ENCODE data around the gene HS6ST1.

HS6ST1 gene

GRCh38 chr2:128348701-128349100, 30.0 kb upstream of the HS6ST1 start:
- no peak for DNase-seq (ENCODE audit: insufficient read length, low spot score)
- no peak for FAIRE-seq

GRCh38 chr2:128347701-128348539, 29.3 kb upstream of the HS6ST1 start:
- peak; percentile 76 for FAIRE-seq
- DNase-seq (ENCODE audit: insufficient read length, low spot score) = peak; percentile 76

GRCh38 chr2:128347171-128347558, 28.5 kb upstream of the HS6ST1 start:
- DNase-seq (ENCODE audit: insufficient read length, low spot score) (no peak), FAIRE-seq (no peak)

GRCh38 chr2:128346291-128347170, 27.9 kb upstream of the HS6ST1 start:
- DNase-seq (ENCODE audit: insufficient read length, low spot score) = no peak
- no peak for FAIRE-seq

DNA sequence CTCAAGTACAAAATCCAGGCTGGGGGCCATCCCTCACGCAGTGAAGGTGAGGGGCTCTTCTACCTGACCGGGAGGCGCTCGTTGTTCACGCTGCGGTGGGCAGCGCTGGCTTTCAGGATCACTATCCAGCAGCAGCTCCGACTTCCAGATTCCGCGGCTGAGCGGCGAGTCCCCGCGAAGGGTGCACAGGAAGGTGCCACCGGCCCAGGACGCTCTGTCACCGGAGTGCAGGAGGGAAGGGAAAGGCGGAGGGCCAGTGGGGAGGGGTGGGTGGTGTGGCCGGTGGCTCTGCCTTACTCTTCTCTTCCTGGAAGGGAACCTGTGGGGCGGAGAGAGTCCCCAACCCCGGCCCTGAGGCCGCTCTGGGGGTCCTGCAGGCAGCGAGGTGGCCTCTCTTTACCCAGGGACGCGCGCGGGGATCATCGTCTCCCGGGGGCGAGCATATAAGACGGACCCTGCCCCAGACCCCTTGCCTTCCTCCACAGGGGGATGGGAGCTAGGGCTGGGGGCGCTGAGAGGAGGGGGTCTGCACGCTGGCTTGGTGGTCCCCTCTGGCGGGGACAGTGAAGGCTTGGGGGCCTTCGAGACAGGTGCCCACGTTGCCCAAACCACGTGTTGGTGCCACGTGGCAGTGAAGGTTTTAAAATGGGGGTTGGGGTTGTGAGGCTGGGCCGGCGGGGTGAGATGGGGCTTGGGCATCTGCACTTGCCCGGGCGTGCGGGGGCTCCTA, 26.9 kb upstream of the HS6ST1 start:
- no peak for FAIRE-seq
- DNase-seq (ENCODE audit: insufficient read length, low spot score) = no peak

DNA sequence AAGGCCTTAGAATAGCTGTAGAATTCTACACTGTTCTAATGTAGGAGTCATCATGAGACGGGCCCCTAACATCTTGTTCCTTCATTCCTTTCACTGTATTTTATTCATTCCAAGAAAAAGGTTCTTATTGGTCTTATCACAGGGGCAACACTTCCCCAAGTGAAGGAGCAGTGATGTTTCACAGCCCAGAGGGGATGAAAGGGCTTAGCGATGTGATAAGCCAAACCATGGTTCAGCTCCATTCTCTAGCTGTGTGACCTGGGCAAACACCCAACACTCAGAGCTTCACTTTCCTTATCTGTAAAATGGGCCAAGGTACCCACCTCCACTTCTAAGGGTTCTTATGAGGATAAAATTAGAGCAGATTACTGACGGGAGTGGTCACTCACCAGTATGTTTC, 25.4 kb upstream of the HS6ST1 start:
- DNase-seq (ENCODE audit: insufficient read length, low spot score) (no peak), FAIRE-seq (no peak)

GRCh38 chr2:128343459-128343858, 24.8 kb upstream of the HS6ST1 start:
- DNase-seq (ENCODE audit: insufficient read length, low spot score) (no peak), FAIRE-seq (no peak)

DNA sequence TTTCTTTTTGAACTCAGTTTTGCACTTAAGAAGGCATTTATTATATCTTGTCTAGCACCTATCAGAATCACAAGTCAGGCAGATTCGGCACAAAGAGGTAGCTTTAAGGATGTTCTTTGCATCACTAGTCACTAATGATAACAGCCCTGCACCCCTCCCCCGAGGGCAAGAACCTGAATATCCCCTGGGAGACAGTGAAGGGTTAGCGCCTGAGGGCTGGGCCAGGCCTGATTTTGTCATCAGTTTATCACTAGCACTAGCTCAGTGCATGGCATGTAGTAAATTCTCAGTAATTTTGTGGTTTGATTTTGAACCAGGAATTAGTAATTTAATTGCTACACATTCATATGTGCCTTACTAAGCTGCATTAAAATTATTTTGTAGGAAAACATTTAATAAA, 23.9 kb upstream of the HS6ST1 start:
- FAIRE-seq (no peak), DNase-seq (ENCODE audit: insufficient read length, low spot score) (no peak)

GRCh38 chr2:128341621-128342020, 23.0 kb upstream of the HS6ST1 start:
- FAIRE-seq = no peak
- no peak for DNase-seq (ENCODE audit: insufficient read length, low spot score)

DNA sequence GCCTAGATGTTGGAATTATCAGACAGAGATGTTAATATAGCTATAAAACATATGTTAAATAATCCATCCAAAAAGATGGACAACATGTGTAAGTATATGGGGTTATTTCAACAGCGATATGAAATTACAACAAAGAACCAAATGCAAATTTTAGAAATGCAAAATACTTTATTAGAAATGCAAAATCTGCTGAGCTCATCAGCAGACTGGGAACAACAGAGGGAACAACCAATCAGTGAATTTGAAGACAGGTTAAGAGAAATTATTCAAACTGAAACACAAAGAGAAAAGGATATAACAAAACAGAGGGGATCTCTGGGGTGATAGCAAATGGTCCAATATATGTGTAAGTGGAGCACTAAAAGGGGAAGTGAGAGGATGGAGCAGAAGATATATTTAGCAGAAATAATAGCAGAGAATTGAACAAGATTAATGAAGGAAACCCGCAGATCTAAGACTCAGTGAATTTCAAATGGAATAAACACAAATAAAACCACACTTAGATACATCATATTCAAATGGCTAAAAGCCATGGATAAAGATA, 13.5 kb upstream of the HS6ST1 start:
- no peak for DNase-seq (ENCODE audit: insufficient read length, low spot score)
- no peak for FAIRE-seq

GRCh38 chr2:128330583-128330982, 11.9 kb upstream of the HS6ST1 start:
- no peak for FAIRE-seq
- no peak for DNase-seq (ENCODE audit: insufficient read length, low spot score)

- FAIRE-seq = no peak
- DNase-seq (ENCODE audit: insufficient read length, low spot score) = no peak
Observed at GRCh38 chr2:128329607-128330006, 10.9 kb upstream of the HS6ST1 start.

DNA sequence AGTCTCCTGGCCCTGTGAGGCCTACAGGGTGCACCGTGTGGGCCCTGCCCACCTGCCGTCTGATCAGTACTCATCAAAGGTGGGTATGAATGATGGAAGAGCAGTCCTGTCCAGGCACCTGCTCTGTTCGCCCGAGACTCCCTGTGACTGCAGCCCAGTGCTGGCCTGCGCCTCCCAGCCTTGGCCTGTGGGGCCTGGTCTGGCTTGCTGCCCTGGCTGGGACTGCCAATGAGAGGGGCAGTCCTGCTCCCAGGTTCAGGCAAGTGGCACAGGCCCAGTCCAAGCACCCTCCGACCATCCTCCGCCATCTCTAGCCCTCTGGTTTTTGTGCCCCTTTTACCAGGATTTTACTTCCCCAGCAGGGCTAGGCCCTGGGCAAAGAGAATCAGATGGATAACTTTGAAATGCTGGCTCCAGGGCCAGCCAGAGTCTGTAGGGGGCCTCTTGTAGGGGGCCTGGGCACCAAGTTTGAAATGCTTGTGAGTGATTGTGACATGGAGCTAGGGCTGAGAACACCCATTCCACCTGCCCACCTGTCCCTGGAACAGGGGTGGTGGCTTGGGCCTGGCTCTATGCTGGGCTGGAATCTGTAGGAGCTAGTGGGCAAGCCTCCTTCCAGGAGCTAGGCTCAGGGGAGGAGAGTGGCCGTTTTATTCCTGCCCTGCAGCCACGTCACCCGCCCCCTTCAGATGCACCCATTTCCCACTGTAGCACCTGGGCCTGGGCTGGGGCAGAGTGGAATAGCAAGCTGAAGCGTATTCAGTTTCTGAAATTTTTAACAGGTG, 8.7 kb upstream of the HS6ST1 start:
- FAIRE-seq (no peak), DNase-seq (ENCODE audit: insufficient read length, low spot score) (no peak)

DNA sequence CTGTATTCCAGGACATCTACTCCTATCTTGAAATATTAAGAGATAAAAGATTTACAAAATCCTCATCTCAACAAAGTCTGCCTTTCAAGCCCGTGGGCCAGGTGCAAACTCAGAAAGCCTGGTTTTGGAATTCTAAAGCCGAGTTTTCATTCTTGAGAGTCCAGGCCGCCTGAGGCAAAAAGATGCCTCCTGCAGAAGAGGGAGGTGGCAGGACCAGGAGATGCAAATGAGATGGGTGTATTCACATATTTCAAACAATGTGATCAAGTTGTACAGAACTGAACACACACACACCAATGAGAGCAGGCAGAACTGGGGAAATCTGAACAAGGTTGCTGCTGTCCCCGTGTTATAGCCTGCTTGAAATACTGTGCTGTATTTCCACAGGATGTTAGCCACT, 7.7 kb upstream of the HS6ST1 start:
- FAIRE-seq = no peak

GRCh38 chr2:128325611-128326181, 7.0 kb upstream of the HS6ST1 start:
- no peak for FAIRE-seq

More for the DNA sequence above, 7.7 kb upstream of the HS6ST1 start:
- DNase-seq (ENCODE audit: insufficient read length, low spot score) = no peak

GRCh38 chr2:128324897-128325410, 6.3 kb upstream of the HS6ST1 start:
- no peak for DNase-seq (ENCODE audit: insufficient read length, low spot score)
- FAIRE-seq = no peak

More at GRCh38 chr2:128325611-128326181, 7.0 kb upstream of the HS6ST1 start:
- DNase-seq (ENCODE audit: insufficient read length, low spot score) = no peak

DNA sequence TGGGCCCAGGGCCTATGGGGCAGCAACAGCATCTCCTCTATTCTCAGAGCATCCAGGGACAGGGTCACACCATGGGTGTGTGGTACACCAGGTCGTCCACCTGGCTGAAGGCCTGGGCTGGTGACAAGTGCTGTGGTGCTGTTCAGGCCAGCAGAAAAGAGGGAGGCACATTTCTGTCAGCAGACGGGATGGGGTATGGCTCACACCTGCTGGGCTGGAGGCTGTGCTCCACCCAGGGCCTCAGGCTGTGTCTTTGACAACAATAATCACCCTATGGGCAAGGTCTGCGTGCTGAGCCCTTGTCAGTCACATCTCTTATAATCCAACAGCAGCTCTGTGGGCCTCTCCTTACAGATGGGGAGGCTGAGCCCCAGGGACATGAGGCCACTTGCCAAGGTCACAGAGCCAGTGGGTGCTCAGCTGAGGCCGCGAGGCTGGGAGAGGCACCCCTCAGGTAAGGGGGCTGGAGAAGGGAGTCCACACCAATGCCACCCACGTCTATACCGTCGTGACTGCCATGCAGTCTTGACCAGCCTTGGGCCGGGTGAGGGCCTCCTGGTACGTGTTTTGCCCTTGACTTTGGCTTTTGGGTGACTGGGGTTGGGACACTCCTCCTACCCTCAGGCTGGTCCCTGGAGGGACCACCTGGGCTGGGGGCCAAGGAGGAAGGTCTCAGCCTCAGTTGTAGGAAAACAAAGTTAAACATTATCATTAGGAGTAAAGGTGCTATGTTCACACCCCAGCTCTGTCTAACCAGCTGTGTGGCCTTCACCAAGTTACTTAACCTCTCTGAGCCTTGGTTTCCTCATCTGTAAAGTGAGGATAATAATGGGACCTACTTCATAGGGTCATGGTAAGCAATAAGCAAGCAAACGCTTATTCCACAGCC, 5.6 kb upstream of the HS6ST1 start:
- no peak for FAIRE-seq
- no peak for DNase-seq (ENCODE audit: insufficient read length, low spot score)

DNA sequence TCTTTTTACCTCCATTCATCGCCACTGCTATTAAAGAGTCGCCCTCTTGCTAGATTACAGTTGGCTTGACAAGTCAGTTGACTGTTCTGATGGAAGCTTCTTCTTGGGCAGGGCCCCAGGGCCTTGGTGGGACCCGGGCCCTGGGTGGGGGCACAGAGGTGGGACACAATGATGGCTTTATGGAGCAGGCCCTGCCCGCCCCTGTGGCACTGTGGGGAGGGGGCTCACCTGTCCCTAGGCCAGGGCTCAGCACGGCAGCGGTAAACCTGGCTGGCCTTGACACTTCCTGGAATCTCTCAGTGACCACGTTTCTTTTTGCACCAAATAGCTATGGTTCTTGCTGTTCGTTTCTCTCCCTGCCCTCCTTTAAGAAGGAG, 4.9 kb upstream of the HS6ST1 start:
- no peak for DNase-seq (ENCODE audit: insufficient read length, low spot score)
- no peak for FAIRE-seq

All from HTR-8/SVneo (cell line).